GM18499 (cell line): Measurements from ENCODE around the gene ADGRE3.

ENCODE experiments used
- ATAC-seq: cut with Tn5 transposase; IDR thresholded peaks from one replicate; pipeline ENCODE4 v1.9.1; 2021; ENCODE audit warnings: moderate number of reproducible peaks; ENCODE audit not compliant: insufficient read depth, unreplicated experiment

The ADGRE3 gene, protein sequence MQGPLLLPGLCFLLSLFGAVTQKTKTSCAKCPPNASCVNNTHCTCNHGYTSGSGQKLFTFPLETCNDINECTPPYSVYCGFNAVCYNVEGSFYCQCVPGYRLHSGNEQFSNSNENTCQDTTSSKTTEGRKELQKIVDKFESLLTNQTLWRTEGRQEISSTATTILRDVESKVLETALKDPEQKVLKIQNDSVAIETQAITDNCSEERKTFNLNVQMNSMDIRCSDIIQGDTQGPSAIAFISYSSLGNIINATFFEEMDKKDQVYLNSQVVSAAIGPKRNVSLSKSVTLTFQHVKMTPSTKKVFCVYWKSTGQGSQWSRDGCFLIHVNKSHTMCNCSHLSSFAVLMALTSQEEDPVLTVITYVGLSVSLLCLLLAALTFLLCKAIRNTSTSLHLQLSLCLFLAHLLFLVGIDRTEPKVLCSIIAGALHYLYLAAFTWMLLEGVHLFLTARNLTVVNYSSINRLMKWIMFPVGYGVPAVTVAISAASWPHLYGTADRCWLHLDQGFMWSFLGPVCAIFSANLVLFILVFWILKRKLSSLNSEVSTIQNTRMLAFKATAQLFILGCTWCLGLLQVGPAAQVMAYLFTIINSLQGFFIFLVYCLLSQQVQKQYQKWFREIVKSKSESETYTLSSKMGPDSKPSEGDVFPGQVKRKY

DNA sequence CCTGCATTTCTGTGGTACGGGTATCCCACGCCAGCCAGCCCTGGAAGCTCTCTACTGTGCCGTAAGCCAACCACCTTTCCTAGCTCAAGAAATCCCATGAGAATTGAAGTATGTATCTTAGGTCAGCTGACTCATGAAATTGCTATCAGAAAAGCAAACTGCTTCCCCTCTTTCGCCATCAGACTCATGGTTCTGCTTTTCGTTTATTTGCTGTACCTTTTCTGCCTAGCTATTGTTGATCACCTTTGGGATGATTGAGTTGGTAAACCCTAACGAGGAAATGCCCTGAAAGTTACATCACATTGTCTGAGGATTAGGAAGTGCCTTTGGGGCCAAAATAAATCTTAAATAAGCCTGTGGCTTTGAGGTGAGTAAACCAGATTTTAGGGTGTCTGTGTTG is at the start of gene ADGRE3:
TSS of gene ADGRE3 (minus strand) at position 81 of the 400 bp plus-strand sequence. CDS start at position 7, 74 bp downstream.
- no peak for ATAC-seq

DNA sequence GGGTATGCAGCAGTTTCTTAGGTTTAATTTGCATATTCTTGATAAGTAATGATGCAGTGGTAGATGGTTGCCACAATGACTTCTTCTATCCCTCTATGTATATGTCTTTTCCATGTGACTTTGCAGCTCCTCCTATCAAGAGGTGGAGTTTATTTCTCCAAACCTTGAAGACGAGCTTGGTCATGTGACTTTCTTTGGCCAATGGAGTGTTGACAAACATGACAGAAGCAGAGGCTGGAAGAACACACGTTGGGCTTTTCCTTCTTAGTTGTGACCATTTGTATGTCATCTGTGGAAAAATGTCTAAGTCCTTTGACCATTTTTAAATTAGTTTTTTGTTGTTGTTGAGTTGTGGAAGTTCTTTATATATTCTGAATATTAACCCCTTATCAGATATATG is 47.5 kb upstream of the ADGRE3 start:
- ATAC-seq: no peak

DNA sequence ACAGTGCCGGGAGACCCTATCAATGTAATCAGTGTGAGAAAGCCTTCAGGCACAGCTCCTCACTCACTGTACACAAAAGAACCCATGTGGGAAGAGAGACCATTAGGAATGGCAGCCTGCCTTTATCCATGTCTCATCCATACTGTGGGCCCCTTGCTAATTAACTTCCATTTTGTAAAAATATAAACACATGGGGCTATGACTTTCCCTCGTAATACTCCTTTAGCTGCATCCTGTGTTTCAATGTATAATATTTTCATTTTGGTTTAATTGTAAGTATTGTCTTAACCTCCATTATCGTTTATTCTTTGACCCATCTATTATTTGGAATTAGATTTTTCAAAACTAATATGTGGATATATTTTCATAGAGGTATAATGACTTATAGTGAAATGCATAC is 44.5 kb upstream of the ADGRE3 start:
- ATAC-seq: no peak

DNA sequence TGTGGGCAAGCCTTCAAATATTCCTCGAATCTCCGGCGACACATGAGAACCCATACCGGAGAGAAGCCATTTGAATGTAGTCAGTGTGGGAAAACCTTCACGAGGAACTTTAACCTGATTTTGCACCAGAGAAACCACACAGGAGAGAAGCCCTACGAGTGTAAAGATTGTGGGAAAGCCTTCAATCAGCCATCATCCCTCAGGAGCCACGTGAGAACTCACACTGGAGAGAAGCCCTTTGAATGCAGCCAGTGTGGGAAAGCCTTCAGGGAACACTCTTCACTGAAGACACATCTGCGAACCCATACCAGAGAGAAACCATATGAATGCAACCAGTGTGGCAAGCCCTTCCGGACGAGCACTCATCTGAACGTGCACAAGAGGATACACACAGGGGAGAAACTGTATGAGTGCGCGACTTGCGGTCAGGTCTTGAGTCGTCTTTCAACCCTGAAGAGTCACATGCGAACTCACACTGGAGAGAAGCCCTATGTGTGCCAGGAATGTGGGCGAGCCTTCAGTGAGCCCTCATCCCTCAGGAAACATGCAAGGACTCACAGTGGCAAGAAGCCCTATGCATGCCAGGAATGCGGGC is 44.0 kb upstream of the ADGRE3 start:
- ATAC-seq: no peak

DNA sequence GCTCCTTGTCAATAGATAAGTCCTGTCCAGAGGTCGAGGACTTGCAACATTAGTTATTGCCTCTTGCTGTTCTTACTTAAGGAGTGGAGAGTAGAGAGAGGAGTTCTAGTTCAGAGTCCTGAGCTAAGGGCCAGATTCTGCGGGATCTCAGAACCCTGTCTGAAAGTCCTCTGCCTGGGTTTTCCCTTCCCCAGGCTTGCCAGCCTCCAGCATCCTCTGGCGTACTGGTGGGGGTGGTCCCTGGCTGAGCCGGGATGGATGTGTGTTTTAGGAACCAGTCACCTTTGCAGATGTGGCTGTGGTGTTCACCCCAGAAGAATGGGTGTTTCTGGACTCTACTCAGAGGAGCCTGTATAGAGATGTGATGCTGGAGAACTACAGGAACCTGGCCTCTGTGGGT is 41.2 kb upstream of the ADGRE3 start:
- no peak for ATAC-seq

DNA sequence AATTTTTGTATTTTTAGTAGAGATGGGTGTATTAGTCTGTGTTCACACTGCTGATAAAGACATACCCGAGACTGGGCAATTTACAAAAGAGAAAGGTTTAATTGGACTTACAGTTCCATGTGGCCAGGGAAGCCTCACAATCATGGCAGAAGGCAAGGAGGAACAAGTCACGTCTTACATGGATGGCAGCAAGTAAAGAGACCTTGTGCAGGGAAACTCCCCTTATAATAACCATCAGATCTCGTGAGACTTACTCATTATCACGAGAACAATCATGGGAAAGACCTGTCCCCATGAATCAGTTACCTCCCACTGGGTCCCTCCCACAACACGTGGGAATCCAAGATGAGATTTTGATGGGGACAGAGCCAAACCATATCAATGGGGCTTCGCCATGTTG is 29.8 kb upstream of the ADGRE3 start:
- no peak for ATAC-seq

DNA sequence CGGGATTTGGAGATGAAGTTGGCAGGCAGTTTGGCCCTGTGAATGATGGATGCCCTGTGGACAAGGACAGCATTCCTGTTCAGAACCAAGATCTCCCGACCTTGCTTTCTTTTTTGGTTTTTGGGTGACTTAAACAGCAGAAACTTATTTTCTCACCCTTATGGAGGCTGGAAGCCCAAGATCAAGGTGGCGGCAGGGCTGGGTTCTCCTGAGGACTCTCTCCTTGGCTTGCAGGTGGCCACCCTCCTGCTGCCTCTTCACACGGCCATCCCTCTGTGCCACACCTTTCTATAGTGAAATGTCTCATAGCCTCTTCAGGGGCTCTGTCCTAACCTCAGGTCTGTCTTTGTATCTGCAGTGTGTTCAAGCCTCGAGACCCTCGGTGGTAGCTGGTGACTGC is 29.2 kb upstream of the ADGRE3 start:
- ATAC-seq: no peak

DNA sequence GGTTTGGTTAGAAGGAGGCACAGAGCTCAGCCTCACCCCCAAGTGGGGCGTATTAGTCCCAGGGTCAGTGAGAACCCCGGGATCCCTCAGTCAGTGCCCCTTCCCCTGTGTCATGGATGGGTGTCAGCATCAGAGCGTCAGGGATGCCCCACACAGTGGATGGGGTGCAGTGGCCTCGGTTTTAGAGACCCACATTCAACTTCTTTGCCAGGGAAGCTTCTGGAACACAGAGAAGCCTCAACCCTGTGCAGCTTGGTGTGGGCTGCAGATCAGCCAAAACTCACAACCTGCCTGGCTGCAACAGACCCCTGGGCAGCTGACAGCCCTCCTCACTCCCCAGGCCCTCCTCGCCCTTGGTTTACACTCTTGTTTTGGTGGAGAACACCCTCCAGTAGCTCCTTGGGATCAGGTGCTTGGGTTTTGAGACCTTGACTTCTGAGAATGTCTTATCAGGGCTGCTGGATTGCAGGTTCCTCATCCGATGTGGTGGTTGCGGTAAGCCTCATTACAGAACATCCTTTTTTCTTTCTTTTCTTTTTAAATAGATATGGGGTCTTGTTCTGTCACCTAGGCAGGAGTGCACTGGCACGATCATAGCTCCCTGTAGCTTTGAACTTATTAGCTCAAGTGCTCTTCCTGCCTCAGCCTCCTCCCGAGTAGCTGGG is 26.2 kb upstream of the ADGRE3 start:
- no peak for ATAC-seq

DNA sequence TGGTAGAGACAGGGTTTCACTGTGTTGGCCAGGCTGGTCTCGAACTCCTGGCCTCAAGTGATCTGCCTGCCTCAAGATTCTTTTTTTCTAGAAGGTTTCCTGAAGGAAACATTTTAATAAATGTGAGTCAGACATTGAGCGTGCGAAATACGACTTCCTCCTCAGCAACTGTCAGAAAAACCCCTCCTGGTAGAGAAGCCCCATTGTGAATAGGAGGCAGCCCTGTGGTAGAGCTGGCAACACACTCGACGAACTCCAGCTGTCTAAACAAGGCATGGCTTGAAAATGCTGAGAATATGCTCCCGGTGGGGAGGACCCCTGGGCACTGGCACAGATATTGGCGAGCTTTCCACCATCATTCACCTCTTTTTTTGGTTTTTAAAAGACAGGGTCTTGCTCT is 25.0 kb upstream of the ADGRE3 start:
- ATAC-seq: no peak

DNA sequence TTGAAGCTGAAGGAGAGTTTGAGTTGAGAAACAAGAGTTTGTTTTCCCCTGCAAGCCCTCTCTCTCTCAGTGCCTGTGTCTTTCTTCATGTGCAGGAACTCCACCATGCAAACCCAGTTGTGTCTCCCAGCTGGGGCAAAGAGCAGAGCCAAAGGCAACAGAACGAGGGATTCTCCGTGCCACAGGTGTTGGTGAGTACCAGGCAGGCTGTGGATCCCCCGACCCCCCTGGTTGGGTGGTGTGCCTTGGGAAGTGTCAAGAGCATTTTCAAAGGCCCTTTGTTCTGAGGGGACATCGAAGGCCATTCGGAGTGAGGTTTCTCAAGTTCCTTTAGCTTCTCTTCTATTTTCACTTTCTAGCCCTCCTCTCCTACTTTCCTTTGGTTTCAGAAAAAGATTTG is 20.8 kb upstream of the ADGRE3 start:
- no peak for ATAC-seq

DNA sequence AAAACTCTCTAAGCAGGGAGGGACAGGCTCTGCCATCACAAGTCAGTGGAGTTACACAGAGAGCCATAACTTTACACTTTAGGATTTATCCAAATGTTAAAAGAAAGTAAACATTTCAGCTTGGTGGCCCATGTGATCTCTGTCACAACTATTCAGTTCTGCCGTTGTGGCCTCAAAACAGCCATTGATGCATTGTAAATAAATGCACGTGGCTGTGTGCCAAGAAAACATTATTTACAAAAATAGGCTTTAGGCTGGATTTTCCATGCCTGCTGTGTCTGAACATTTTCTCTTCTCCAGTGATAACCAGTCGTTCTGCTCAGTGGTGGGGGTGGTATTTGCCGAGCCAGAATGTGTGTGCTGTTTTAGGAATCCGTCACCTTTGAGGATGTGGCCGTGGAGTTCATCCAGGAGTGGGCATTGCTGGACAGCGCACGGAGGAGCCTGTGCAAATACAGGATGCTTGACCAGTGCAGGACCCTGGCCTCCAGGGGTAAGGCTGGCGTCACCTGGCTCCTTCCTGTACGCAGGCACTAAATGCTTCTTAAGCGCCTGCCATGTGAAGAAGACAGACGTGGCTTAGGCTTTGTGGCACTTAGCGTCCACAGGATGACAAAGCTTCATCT is 20.1 kb upstream of the ADGRE3 start:
- ATAC-seq: no peak

DNA sequence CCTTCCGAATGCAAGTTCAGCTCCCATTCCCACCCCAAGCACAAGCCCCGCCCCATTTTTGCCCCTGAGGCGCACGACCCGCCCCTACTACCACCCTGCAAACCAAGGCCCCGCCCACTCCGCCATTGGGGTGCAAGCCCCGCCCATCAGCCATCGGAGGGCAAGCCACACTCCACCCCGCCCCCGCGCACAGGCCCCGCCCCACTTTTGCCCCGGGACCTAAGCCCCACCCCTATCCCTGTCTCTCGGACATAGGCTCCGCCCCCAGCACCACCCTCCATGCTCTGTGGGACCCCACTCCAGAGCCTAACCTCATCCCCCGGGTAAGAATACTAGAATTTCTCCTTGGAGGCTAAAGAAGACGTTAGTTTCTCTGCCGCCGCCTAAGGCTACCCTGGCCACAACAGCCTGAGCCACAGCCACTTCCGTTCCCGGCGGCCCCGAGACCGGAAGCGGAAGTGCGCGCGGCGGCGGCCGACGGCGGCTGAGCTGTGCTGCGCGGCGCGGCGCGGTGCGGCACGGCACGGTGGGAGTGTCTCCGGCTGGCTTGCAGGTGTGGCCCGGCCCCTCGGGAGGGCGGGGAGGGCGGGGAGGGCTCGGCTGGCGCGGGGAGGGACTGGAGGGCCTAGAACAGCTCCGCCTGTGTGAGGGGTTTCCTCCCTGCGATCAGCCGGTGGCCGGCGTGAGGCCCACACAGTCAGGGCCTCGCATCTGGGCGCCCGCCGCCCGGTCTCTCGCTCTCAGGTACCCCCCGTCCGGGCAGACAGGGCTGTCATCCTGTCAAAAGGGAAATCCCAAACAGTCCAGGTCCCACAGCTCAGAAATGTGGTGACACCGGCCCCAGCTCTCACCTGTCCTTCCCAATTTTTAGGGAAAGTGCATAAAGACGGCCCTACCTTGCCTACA is 15.2 kb upstream of the ADGRE3 start, which contains the start of gene ZNF333:
TSS of gene ZNF333 (plus strand) at position 451 of the 906 bp plus-strand sequence. CDS start 3,444 bp downstream, outside the sequence.
- ATAC-seq: peak; percentile 50

DNA sequence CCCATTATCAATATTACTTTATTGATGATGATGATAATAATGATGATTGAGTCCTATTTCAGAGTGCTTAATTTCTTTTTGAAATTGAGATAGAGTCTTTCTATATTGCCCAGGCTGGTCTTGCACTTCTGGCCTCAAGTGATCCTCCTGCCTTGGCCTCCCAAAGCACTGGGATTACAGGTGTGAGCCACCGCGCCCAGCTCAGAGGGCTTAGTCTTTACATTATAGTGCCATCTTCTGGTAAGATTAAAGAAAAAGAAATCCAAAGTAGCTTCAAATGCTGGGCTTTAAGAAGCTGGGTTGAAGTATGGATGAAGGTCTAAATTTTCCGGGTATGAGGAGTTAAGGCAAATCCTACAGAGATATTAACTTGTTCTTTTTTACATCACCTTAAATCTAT is 11.8 kb upstream of the ADGRE3 start:
- no peak for ATAC-seq

DNA sequence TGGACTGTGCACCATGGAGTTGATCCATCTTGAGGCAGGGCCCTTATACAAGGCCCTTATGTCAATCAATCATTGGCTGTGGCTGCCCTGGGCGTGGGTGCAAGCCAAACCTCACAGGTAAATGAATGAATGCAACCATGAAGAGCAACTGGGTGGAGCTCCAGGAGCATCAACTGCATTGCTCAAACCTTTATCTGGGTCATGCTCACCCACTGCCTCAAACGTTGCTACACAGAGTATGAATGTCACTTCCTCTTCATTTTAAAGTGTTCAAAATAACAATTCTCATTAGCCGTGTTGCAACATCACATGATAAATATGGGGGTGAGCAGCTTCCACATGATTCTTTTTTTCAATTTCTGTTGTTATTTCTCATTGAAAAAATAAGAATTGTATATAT is 8.8 kb upstream of the ADGRE3 start:
- ATAC-seq: no peak

DNA sequence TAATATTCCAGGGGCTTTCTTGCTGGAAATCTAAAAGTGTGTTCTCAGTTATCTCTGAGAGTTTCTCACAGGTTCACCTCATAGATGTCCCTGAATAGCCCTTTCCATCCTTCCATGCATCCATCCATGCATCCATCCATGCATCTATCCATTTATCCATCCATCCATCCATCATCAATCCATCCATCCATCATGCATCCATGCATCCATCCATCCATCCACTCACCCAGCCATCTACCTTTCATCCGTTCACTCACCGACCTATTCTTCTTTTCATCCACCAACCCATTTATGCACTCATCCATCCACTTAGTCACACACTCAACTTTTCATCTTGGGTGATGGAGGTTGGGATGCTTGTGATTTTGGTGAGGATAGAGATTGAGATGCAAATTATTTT is 7.4 kb upstream of the ADGRE3 start:
- ATAC-seq: no peak

DNA sequence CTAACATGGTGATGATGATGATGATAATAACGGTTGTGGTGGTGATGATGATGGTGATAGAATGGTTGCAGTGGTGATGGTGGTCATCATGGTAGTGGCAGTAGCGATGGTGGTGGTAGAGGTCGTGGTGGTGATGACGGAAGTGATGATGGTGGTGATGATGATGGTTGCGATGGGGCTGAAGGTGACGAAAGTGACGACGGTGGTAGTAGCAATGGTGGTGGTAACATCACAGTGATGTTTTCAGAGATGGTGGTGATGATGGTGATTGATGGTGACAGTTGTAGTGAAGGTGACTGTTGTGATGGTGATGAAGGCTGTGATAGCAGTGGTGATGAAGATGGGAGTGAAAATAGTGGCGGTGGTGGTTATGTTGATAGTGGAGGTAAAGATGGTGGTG is 3.6 kb upstream of the ADGRE3 start:
- ATAC-seq: no peak

DNA sequence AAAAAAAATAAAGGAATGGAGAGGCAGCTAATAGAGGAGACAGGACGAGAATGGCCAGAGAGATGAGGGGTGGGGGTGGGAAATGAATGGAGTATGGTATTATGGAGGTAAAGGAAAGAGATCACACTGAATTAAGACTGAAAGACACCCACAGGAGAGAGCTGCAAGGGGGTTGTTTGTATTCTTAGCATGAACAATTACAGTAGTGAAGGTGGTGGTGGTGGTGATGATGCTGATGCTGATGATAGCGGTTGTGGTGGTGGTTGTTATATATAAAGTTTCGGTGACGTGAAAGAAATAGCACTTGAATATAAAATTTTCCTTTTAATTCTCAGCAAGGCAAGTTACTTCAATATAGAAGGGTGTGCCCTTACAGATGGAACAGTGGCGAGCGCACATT is 2.8 kb upstream of the ADGRE3 start:
- ATAC-seq: no peak

DNA sequence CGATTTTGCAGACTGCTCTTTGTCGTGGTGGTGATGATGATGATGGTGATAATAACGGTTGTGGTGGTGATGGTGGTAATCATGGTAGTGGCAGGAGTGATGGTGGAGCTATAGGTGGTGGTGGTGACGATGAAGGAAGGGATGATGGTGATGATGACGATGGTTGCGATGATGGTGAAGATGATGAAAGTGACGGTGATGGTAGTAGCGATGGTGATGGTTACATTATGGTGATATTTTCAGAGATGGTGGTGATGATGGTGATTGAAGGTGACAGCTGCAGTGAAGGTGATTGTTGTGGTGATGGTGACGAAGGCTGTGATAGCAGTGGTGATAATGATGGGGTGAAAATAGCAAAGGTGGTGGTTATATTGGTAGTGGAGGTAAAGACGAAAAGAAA is 2.1 kb upstream of the ADGRE3 start:
- no peak for ATAC-seq

DNA sequence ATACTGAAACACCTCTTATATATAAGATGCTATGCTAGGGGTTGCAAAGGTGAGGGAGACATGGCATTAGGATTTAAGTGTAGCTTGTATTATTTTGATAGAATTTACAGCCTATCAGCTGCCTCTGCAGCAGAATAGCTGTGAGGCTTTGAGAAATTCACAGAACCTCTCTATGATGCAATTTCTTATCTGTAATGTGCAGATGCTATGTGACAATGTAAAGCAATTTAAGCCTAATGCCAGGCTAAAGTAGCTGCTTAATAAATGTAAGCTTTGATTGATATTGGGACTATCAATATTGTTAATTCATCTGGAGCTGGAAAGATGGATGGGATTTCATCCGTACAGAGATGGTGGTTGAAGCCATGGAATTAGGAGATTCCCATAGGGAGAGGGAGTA is 1.6 kb downstream of the ADGRE3 start:
- ATAC-seq: no peak
